Daoy (cell line): ENCODE results near the gene PTPRM. TPM values are rescaled to one million over a fixed set of nuclear protein-coding genes. Genes with fewer than 3 reads are reported as not detected.

ENCODE experiments used
- DNase-seq: peaks from one replicate; pipeline ENCODE4 v3.0.0-alpha.2; 2015; ENCODE audit warnings: low read depth
- total RNA-seq: library from RNA; depleted of rRNA; stranded (reverse); fragments of >200 nt; shearing (Covaris generic); gene quantifications from 2 replicates; pipeline ENCODE4 v1.2.3, GENCODE V29; 2014

PTPRM gene
- total RNA-seq, 1 experiment from 2014 or later: 13.0 TPM

- DNase-seq: no peak
These were observed 794.9 kb downstream of the PTPRM start for GRCh38 chr18:8361941-8362471.

- DNase-seq: no peak
These were observed 795.7 kb downstream of the PTPRM start for GRCh38 chr18:8362863-8363262.

- DNase-seq: no peak
These were observed 797.3 kb downstream of the PTPRM start for GRCh38 chr18:8364385-8364784.

GRCh38 chr18:8365006-8365405 lies 797.9 kb downstream of the PTPRM start:
- DNase-seq: no peak

GRCh38 chr18:8365528-8365927 lies 798.4 kb downstream of the PTPRM start:
- no peak for DNase-seq

GRCh38 chr18:8366070-8366469 lies 799.0 kb downstream of the PTPRM start:
- DNase-seq: no peak

- no peak for DNase-seq
These were observed 799.5 kb downstream of the PTPRM start for GRCh38 chr18:8366656-8367055.

GRCh38 chr18:8367217-8367988 lies 800.3 kb downstream of the PTPRM start:
- peak; percentile 9 for DNase-seq

GRCh38 chr18:8368512-8369217 lies 801.5 kb downstream of the PTPRM start:
- no peak for DNase-seq

- no peak for DNase-seq
These were observed 806.4 kb downstream of the PTPRM start for GRCh38 chr18:8373486-8373885.

- DNase-seq: no peak
These were observed 807.6 kb downstream of the PTPRM start for GRCh38 chr18:8374676-8375075.

GRCh38 chr18:8375249-8375648 lies 808.1 kb downstream of the PTPRM start:
- no peak for DNase-seq

- DNase-seq: no peak
These were observed 809.0 kb downstream of the PTPRM start for GRCh38 chr18:8376113-8376512.

- DNase-seq: no peak
These were observed 812.2 kb downstream of the PTPRM start for GRCh38 chr18:8379187-8379941.

- no peak for DNase-seq
These were observed 812.9 kb downstream of the PTPRM start for GRCh38 chr18:8380006-8380405.

- no peak for DNase-seq
These were observed 813.8 kb downstream of the PTPRM start for GRCh38 chr18:8380926-8381325.

- DNase-seq: no peak
These were observed 814.8 kb downstream of the PTPRM start for GRCh38 chr18:8381821-8382459.

GRCh38 chr18:8385400-8385799 lies 818.3 kb downstream of the PTPRM start:
- DNase-seq: no peak

- DNase-seq: no peak
These were observed 819.7 kb downstream of the PTPRM start for GRCh38 chr18:8386669-8387380.

GRCh38 chr18:8389391-8390340 lies 822.5 kb downstream of the PTPRM start:
- peak; percentile 46 for DNase-seq
